ENCODE measurements around the gene SLC6A13.

DNA sequence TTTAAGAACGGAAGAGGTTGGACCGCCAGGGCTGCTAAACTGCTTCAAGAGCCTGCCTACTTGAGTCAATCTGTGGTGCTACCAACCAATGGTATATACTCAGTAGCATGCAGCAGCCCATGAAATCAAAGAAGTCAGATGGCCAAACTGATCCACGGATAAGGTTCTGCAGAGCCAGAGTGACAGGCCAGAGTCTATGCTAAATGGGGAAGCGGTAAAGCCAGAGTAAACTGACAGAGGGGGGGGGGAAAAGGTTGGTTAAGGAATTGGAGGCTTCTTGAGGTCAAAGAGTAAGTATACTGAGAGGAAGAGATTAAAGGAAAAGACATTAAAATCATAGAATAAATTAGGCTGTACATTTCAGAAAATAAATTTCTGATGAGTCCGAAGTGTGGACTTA lies 15.4 kb upstream of the SLC6A13 start:
- TF ChIP-seq, protein P1, sequence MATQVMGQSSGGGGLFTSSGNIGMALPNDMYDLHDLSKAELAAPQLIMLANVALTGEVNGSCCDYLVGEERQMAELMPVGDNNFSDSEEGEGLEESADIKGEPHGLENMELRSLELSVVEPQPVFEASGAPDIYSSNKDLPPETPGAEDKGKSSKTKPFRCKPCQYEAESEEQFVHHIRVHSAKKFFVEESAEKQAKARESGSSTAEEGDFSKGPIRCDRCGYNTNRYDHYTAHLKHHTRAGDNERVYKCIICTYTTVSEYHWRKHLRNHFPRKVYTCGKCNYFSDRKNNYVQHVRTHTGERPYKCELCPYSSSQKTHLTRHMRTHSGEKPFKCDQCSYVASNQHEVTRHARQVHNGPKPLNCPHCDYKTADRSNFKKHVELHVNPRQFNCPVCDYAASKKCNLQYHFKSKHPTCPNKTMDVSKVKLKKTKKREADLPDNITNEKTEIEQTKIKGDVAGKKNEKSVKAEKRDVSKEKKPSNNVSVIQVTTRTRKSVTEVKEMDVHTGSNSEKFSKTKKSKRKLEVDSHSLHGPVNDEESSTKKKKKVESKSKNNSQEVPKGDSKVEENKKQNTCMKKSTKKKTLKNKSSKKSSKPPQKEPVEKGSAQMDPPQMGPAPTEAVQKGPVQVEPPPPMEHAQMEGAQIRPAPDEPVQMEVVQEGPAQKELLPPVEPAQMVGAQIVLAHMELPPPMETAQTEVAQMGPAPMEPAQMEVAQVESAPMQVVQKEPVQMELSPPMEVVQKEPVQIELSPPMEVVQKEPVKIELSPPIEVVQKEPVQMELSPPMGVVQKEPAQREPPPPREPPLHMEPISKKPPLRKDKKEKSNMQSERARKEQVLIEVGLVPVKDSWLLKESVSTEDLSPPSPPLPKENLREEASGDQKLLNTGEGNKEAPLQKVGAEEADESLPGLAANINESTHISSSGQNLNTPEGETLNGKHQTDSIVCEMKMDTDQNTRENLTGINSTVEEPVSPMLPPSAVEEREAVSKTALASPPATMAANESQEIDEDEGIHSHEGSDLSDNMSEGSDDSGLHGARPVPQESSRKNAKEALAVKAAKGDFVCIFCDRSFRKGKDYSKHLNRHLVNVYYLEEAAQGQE (IDR thresholded peaks at IDR 0.05) = no peak
- TF ChIP-seq, protein P2, sequence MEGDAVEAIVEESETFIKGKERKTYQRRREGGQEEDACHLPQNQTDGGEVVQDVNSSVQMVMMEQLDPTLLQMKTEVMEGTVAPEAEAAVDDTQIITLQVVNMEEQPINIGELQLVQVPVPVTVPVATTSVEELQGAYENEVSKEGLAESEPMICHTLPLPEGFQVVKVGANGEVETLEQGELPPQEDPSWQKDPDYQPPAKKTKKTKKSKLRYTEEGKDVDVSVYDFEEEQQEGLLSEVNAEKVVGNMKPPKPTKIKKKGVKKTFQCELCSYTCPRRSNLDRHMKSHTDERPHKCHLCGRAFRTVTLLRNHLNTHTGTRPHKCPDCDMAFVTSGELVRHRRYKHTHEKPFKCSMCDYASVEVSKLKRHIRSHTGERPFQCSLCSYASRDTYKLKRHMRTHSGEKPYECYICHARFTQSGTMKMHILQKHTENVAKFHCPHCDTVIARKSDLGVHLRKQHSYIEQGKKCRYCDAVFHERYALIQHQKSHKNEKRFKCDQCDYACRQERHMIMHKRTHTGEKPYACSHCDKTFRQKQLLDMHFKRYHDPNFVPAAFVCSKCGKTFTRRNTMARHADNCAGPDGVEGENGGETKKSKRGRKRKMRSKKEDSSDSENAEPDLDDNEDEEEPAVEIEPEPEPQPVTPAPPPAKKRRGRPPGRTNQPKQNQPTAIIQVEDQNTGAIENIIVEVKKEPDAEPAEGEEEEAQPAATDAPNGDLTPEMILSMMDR (IDR thresholded peaks at IDR 0.05; ENCODE audit: low read depth, low read length, missing input control) = no peak
- TF ChIP-seq, protein P3, sequence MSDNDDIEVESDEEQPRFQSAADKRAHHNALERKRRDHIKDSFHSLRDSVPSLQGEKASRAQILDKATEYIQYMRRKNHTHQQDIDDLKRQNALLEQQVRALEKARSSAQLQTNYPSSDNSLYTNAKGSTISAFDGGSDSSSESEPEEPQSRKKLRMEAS (IDR thresholded peaks at IDR 0.05) = no peak

All from liver (tissue), 2 donors.